IMR-90 (cell line): Measurements from ENCODE around the gene RASL11A. TPM values are rescaled to one million over a fixed set of nuclear protein-coding genes. Genes with fewer than 3 reads are reported as not detected.

Experiments
- ATAC-seq: fragments of 200-7000 bp; cut with Tn5 transposase; 2 replicates; pipeline ENCODE4 v1.9.1; 2020; ENCODE audit warnings: low read depth, mild to moderate bottlenecking, moderate library complexity
- BruUV-seq: library from RNA; stranded (reverse); fragments of 400-500 nt; replicated peaks from 2 replicates; lab custom pipeline; 2021; lab: Mats Ljungman, UMichigan
- CTCF ChIA-PET: fragments of 300-600 bp; formaldehyde crosslinking; extraction: SDS; loops from one replicate; lab custom pipeline; 2021; ENCODE audit warnings: antibody characterized with exemption; lab: Yijun Ruan, JAX
- POLR2A ChIA-PET: fragments of 300-600 bp; sonication (Branson Sonifier 250); formaldehyde crosslinking; loops from one replicate; lab custom pipeline; 2022; ENCODE audit warnings: antibody characterized with exemption; ENCODE audit not compliant: unreplicated experiment; lab: Charles Lee
- DNase-seq: peaks from one replicate; pipeline ENCODE4 v3.0.0; 2013
- H2AFZ ChIP-seq: replicated peaks from 2 replicates; pipeline ENCODE3; 2013; ENCODE audit warnings: low read length, mild to moderate bottlenecking; ENCODE audit not compliant: poor library complexity
- H2AK5ac ChIP-seq: 2 replicates; pipeline ENCODE4 v1.6.1; 2013; ENCODE audit warnings: low read depth, low read length, inconsistent platforms
- H2AK9ac ChIP-seq: replicated peaks from 2 replicates; pipeline ENCODE3; 2013; ENCODE audit warnings: mild to moderate bottlenecking, low read depth, low read length, moderate library complexity; ENCODE audit not compliant: poor library complexity
- H2BK120ac ChIP-seq: 2 replicates; pipeline ENCODE4 v1.6.1; 2013; ENCODE audit warnings: low read depth, low read length, inconsistent platforms
- H2BK15ac ChIP-seq: 3 replicates; pipeline ENCODE4 v1.6.1; 2013; ENCODE audit warnings: low read depth, low read length, inconsistent platforms
- H2BK20ac ChIP-seq: 2 replicates; pipeline ENCODE4 v1.6.1; 2013; ENCODE audit warnings: low read depth, mild to moderate bottlenecking, inconsistent platforms, low read length, moderate library complexity
- H2BK5ac ChIP-seq: 2 replicates; pipeline ENCODE4 v1.6.1; 2013; ENCODE audit warnings: mild to moderate bottlenecking, low read depth, low read length, inconsistent platforms; ENCODE audit not compliant: poor library complexity, severe bottlenecking
- H3K14ac ChIP-seq: replicated peaks from 2 replicates; pipeline ENCODE4 v1.6.1; 2013; ENCODE audit warnings: low read depth, low read length, inconsistent platforms
- H3K18ac ChIP-seq: 2 replicates; pipeline ENCODE4 v1.6.1; 2013; ENCODE audit warnings: low read depth, low read length, control low read depth
- H3K23ac ChIP-seq: 2 replicates; pipeline ENCODE4 v1.6.1; 2013; ENCODE audit warnings: low read depth, low read length, inconsistent platforms
- H3K27ac ChIP-seq: 2 replicates; pipeline ENCODE4 v1.5.1; 2013; ENCODE audit warnings: mild to moderate bottlenecking, control low read depth, low read length; ENCODE audit not compliant: insufficient read depth
- H3K27me3 ChIP-seq: 2 replicates; pipeline ENCODE4 v1.6.1; 2013; ENCODE audit warnings: low read length; ENCODE audit not compliant: control insufficient read depth, insufficient read depth
- H3K36me3 ChIP-seq: 2 replicates; pipeline ENCODE4 v1.6.1; 2013; ENCODE audit warnings: low read length, mixed read lengths; ENCODE audit not compliant: control insufficient read depth, insufficient read depth
- H3K4ac ChIP-seq: 2 replicates; pipeline ENCODE4 v1.6.1; 2013; ENCODE audit warnings: low read depth, low read length, inconsistent platforms
- H3K4me1 ChIP-seq: 2 replicates; pipeline ENCODE4 v1.6.1; 2013; ENCODE audit warnings: low read length, mixed read lengths; ENCODE audit not compliant: control insufficient read depth, insufficient read depth
- H3K4me2 ChIP-seq: 2 replicates; pipeline ENCODE4 v1.6.1; 2013; ENCODE audit warnings: low read depth, mild to moderate bottlenecking, control low read depth, low read length, moderate library complexity
- H3K4me3 ChIP-seq: 2 replicates; pipeline ENCODE4 v1.5.1; 2013; ENCODE audit warnings: low read depth, mild to moderate bottlenecking, control low read depth, low read length, moderate library complexity; ENCODE audit not compliant: insufficient read depth
- H3K56ac ChIP-seq: 2 replicates; pipeline ENCODE4 v1.6.1; 2013; ENCODE audit warnings: low read length, inconsistent platforms; ENCODE audit not compliant: insufficient read depth; ENCODE audit errors: extremely low read depth
- H3K79me1 ChIP-seq, 2 experiments: 2 replicates each; pipeline ENCODE4 v1.6.1; 2013; ENCODE audit warnings: low read length in 2 of 2, inconsistent platforms in 1 of 2, low read depth in 1 of 2
- H3K9ac ChIP-seq: 2 replicates; pipeline ENCODE4 v1.6.1; 2013; ENCODE audit warnings: low read depth, low read length, control low read depth
- H3K9me1 ChIP-seq: 2 replicates; pipeline ENCODE4 v1.6.1; 2013; ENCODE audit warnings: low read length, inconsistent platforms; ENCODE audit not compliant: insufficient read depth
- H3K9me3 ChIP-seq: 2 replicates; pipeline ENCODE4 v1.6.1; 2013; ENCODE audit warnings: low read length; ENCODE audit not compliant: control insufficient read depth, insufficient read depth
- H4K20me1 ChIP-seq: 2 replicates; pipeline ENCODE4 v1.6.1; 2013; ENCODE audit warnings: low read length, inconsistent platforms; ENCODE audit not compliant: insufficient read depth
- H4K5ac ChIP-seq: 2 replicates; pipeline ENCODE4 v1.6.1; 2013; ENCODE audit warnings: mild to moderate bottlenecking, low read depth, low read length, control low read depth
- H4K8ac ChIP-seq, 2 experiments: 2 replicates each; pipeline ENCODE4 v1.6.1; 2013; ENCODE audit warnings: low read depth in 2 of 2, low read length in 2 of 2, control low read depth in 1 of 2, inconsistent platforms in 1 of 2
- H4K91ac ChIP-seq: 2 replicates; pipeline ENCODE4 v1.6.1; 2013; ENCODE audit warnings: low read depth, low read length, inconsistent platforms; ENCODE audit not compliant: insufficient read depth
- MAFK ChIP-seq: IDR thresholded peaks from 2 replicates; pipeline ENCODE4 v1.6.1; 2012; ENCODE audit warnings: low read depth, low read length, improper control_type of control experiment
- WGBS, 2 experiments: methylation state at CpG; one replicate each; pipeline versions ENCODE4 v1.1.5 to v1.1.7; 2013; ENCODE audit warnings: missing lambda C conversion rate in 2 of 2; ENCODE audit not compliant: insufficient read length in 1 of 2; ENCODE audit errors: extremely low coverage in 2 of 2; 5-methylcytosine and 5-hydroxymethylcytosine counted together
- dilution Hi-C: fragments of 300-500 bp; cut with HindIII; formaldehyde crosslinking; loops from one replicate; pipeline ENCODE4 v1.14.3; 2018; ENCODE audit warnings: low sequenced_read_pairs; ENCODE audit not compliant: unreplicated experiment
- in situ Hi-C: fragments of 300-500 bp; cut with MboI; formaldehyde crosslinking; loops from 3 replicates; pipeline ENCODE4 v1.14.3; 2019; ENCODE audit warnings: low sequenced_read_pairs, inconsistent platforms, mixed read lengths
- intact Hi-C: fragments of 100-400 bp; cut with micrococcal nuclease; formaldehyde crosslinking; loops from 2 replicates; pipeline ENCODE4 v1.10.0; 2022
- polyA plus RNA-seq, 3 experiments: library from polyadenylated mRNA; depleted of rRNA; stranded (reverse); fragments of >200 nt; gene quantifications; 2 replicates each; pipeline ENCODE4 v1.2.3, GENCODE V29; 2012; ENCODE audit warnings: low replicate concordance in 1 of 3
- total RNA-seq: library from RNA; depleted of rRNA; stranded (reverse); fragments of >200 nt; gene quantifications from 2 replicates; pipeline ENCODE4 v1.2.3, GENCODE V29; 2012

RASL11A gene
- total and polyA plus RNA-seq, 2 of the 4 experiments (the other 2 are of a cell fraction): 10.4 to 18.5 TPM

- POLR2A ChIA-PET: no interaction called here
- intact Hi-C loops: no loop called here
Measured at GRCh38 chr13:27242702-27243101, 27.9 kb upstream of the RASL11A start.

More at GRCh38 chr13:27242702-27243101, 27.9 kb upstream of the RASL11A start:
- no peaks in the 10 kb centered on the region for H3K36me3 ChIP-seq
- no peak overlapping the region for H3K14ac ChIP-seq
- WGBS, 2 experiments: no CpG with 5 or more reads among the region's 5 CpGs
- no peak overlapping the region for H3K56ac ChIP-seq
- H4K8ac ChIP-seq: no peak overlapping the region
- H2BK120ac ChIP-seq: no peak overlapping the region
- no peak overlapping the region for H2BK15ac ChIP-seq
- ATAC-seq (no peak), DNase-seq (no peak)
- CTCF ChIA-PET: interaction anchor here (0.6 kb wide), 1 partner anchor 11 kb away, joined by 3 read pairs; no protein-coding TSS in a partner anchor
- no peak overlapping the region for H2BK20ac ChIP-seq
- no peak overlapping the region for H2BK5ac ChIP-seq
- H3K4me3 ChIP-seq: no peak overlapping the region
- no peak overlapping the region for H3K23ac ChIP-seq
- dilution Hi-C loops: no loop called here
- no peaks in the 10 kb centered on the region for H3K79me1 ChIP-seq
- TF ChIP-seq MAFK: no peak
- H3K18ac ChIP-seq: no peak overlapping the region
- H2AK5ac ChIP-seq: no peak overlapping the region
- H2AFZ ChIP-seq: no peak overlapping the region
- H3K9me3 ChIP-seq: no peaks in the 10 kb centered on the region
- no peaks in the 10 kb centered on the region for H4K20me1 ChIP-seq
- BruUV-seq: no TSS peak
- H4K5ac ChIP-seq: no peak overlapping the region
- no peak overlapping the region for H3K4me2 ChIP-seq
- H3K9ac ChIP-seq: no peak overlapping the region
- in situ Hi-C loops: no loop called here
- no peak overlapping the region for H3K4ac ChIP-seq
- no peak overlapping the region for H3K27ac ChIP-seq
- no peaks in the 10 kb centered on the region for H3K9me1 ChIP-seq
- no peak overlapping the region for H4K91ac ChIP-seq
- no peak overlapping the region for H2AK9ac ChIP-seq
- H3K4me1 ChIP-seq: no peaks in the 10 kb centered on the region
- H3K27me3 ChIP-seq: no peaks in the 10 kb centered on the region
